ENCODE measurements around the gene PRMT1. TPM values are rescaled to one million over a fixed set of nuclear protein-coding genes. Genes with fewer than 3 reads are reported as not detected.

Gene PRMT1
- total and polyA plus RNA-seq, 9 of the 15 experiments (the other 6 are each of a cell fraction or from before 2014, with no cell fraction given) = 13.3 to 464 (median 326) TPM

DNA sequence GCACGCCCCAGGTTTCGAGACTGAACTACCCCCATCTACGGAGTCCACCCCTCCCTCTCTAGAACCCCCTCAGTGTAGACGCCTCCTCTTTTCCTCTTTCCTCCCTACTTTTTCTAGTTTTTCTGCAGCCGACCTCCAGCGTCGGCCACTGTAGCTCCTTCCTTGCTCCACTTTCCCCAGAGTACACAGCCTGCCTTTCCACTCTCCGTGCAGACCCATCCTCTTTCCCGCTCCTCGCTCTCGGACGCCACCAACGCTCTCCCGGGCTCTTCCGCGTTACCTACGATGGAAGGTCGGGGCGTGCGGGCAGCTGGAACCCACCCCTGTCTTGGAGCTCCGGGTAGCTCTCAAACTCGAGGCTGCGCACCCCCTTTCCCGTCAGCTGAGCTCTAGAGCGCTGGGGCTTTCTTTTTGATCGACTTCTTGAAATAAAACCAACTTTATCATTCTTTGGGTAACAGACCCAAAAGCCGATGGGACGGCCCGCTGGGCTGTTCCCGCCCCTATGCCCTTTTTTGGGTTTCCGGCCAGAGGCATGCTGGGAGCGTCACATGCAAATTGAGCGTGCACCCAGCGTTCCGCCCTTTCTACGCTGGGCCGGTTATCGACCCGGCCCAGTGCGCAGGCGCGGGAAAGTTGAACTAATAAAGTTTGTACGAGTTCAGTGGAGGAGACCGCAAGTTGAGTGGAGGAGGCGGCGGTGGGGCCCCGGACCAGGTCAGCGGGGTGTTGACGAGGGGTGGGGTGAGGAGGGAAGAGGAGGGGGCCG lies 11.5 kb upstream of the PRMT1 start, which contains the start of the genes BCL2L12 and IRF3 (continued):
- TF ChIP-seq, protein P1, sequence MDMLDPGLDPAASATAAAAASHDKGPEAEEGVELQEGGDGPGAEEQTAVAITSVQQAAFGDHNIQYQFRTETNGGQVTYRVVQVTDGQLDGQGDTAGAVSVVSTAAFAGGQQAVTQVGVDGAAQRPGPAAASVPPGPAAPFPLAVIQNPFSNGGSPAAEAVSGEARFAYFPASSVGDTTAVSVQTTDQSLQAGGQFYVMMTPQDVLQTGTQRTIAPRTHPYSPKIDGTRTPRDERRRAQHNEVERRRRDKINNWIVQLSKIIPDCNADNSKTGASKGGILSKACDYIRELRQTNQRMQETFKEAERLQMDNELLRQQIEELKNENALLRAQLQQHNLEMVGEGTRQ (CRISPR knock-in tag; IDR thresholded peaks at IDR 0.05) = peak; percentile 32; the same call in 1 of the 2 replicates
- peak; percentile 29; the same call in 1 of the 2 replicates for TF ChIP-seq OTX1 (CRISPR knock-in tag; IDR thresholded peaks at IDR 0.05)
- TF ChIP-seq ZNF124 (CRISPR knock-in tag; IDR thresholded peaks at IDR 0.05) = no peak
- no peak for TF ChIP-seq KDM2B (CRISPR knock-in tag; IDR thresholded peaks at IDR 0.05)
- peak in 1 of 2 experiments; percentile 82; a peak in 1 of 4 replicates for TF ChIP-seq NONO (IDR thresholded peaks at IDR 0.05; ENCODE audit: low read depth in 2 of 2, low read length in 1 of 2)
- TF ChIP-seq, protein P2, sequence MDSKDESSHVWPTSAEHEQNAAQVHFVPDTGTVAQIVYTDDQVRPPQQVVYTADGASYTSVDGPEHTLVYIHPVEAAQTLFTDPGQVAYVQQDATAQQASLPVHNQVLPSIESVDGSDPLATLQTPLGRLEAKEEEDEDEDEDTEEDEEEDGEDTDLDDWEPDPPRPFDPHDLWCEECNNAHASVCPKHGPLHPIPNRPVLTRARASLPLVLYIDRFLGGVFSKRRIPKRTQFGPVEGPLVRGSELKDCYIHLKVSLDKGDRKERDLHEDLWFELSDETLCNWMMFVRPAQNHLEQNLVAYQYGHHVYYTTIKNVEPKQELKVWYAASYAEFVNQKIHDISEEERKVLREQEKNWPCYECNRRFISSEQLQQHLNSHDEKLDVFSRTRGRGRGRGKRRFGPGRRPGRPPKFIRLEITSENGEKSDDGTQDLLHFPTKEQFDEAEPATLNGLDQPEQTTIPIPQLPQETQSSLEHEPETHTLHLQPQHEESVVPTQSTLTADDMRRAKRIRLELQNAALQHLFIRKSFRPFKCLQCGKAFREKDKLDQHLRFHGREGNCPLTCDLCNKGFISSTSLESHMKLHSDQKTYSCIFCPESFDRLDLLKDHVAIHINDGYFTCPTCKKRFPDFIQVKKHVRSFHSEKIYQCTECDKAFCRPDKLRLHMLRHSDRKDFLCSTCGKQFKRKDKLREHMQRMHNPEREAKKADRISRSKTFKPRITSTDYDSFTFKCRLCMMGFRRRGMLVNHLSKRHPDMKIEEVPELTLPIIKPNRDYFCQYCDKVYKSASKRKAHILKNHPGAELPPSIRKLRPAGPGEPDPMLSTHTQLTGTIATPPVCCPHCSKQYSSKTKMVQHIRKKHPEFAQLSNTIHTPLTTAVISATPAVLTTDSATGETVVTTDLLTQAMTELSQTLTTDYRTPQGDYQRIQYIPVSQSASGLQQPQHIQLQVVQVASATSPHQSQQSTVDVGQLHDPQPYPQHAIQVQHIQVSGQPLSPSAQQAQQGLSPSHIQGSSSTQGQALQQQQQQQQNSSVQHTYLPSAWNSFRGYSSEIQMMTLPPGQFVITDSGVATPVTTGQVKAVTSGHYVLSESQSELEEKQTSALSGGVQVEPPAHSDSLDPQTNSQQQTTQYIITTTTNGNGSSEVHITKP (IDR thresholded peaks at IDR 0.05; ENCODE audit: partially characterized antibody) = peak; percentile 97
- TF ChIP-seq ZFP36 (IDR thresholded peaks at IDR 0.05; ENCODE audit: low read depth, low read length, partially characterized antibody) = peak; percentile 90
- TF ChIP-seq, protein P3, sequence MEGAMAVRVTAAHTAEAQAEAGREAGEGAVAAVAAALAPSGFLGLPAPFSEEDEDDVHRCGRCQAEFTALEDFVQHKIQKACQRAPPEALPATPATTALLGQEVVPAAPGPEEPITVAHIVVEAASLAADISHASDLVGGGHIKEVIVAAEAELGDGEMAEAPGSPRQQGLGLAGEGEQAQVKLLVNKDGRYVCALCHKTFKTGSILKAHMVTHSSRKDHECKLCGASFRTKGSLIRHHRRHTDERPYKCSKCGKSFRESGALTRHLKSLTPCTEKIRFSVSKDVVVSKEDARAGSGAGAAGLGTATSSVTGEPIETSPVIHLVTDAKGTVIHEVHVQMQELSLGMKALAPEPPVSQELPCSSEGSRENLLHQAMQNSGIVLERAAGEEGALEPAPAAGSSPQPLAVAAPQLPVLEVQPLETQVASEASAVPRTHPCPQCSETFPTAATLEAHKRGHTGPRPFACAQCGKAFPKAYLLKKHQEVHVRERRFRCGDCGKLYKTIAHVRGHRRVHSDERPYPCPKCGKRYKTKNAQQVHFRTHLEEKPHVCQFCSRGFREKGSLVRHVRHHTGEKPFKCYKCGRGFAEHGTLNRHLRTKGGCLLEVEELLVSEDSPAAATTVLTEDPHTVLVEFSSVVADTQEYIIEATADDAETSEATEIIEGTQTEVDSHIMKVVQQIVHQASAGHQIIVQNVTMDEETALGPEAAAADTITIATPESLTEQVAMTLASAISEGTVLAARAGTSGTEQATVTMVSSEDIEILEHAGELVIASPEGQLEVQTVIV (CRISPR knock-in tag; IDR thresholded peaks at IDR 0.05; ENCODE audit: borderline replicate concordance) = no peak
- TF ChIP-seq PPARD (CRISPR knock-in tag; IDR thresholded peaks at IDR 0.05) = no peak
- peak; percentile 97 for TF ChIP-seq KLF1 (tag; IDR thresholded peaks at IDR 0.05)
- TF ChIP-seq POLR2B (IDR thresholded peaks at IDR 0.05; ENCODE audit: low read depth, partially characterized antibody) = peak; percentile 80
- 0 out of 2 replicates have a peak, but pooled peaks have one; percentile 54 for TF ChIP-seq LCOR (CRISPR knock-in tag; IDR thresholded peaks at IDR 0.05)
- peak; percentile 57 to 76; a peak in 2 of 4 replicates for TF ChIP-seq SIN3A (IDR thresholded peaks at IDR 0.05; ENCODE audit: borderline replicate concordance in 2 of 2, control insufficient read depth in 1 of 2, low read depth in 2 of 2, low read length in 2 of 2)
